OCI-M2 (cell line): ENCODE measurements around the gene ECEL1.
"Not testable (repeated sequence)": the region's sequence is repeated elsewhere in the genome, so short reads cannot be mapped to it uniquely, and the experiment has no call there.

Experiments used
- DNase-seq: peaks from one replicate; lab custom pipeline; 2025; ENCODE audit not compliant: unreplicated experiment; lab: John Stamatoyannopoulos, UW

Gene ECEL1

DNA sequence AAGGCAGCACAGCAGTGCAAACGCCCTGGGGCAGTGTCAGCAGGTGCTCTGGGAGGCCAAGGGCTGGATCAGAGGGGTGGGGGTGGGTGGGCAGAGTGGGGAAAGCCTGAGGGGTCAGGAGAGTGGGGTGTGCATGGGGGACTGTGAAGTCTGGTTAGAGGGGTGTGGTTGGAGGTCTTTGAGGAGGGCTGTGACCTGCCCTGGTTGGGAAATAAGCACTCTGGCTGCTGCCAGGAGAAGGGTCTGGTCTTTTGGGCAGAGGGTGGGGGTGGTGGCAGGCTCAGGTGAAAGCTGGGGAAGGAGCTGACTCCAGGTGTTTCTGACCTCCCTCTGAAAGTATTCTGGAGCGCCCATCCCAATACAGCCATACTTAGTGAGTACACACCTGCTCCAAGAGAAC lies 27.5 kb downstream of the ECEL1 start:
- no peak for DNase-seq

DNA sequence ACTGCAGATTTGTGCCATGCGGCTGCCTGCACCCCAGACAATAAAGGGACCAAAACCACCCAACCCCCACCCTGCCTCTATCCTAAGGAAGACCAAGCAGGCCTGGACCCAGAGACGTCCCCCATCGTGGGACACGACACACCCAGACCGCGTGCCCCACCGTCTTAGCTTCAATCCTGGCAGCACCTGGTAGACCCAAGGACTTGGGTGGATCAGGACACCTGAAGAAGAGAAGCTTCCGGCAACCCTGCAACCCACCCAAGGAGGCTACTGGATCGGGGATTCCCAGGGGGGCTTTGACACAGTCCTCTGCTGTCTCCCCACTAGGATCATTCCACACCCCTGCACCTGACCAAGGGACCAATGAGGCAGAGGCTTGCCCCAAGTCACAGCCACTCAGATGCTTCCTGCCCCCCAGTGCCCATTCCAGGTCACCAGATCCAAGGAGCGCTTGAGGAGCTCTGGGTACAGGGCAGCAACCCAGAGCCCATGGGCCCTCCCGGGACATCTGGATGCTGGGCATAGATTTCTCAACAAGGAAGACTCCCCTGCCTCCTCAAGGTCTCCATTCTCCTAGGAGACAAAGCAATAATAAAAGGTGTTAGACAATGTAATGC lies 28.1 kb downstream of the ECEL1 start:
- no peak for DNase-seq

DNA sequence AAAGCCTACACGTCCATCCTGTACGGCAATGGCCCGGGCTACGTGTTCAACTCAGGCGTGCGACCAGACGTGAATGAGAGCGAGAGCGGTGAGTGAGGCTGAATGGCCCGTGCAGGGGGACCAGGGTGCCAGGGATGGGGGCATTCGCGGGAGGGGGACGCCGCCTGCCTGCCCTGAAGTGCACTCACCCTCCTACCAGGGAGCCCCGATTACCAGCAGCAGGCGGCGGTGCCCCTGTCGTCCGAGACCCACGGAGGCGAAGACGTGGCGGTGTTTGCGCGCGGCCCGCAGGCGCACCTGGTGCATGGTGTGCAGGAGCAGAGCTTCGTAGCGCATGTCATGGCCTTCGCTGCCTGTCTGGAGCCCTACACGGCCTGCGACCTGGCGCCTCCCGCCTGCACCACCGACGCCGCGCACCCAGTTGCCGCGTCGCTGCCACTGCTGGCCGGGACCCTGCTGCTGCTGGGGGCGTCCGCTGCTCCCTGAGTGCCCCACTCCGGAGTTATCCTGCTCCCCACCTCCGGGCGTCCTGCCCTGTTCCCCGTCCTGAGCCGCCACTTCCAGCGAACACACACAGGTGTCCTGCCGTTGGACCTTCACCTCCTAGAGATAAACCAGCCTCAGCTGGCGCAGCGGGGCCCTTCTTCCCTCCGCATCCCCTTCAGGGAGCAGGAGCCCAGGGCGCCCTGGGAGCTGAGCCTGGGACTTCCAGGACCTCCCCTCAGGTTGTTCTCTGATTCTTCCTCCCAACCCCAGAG lies 28.8 kb downstream of the ECEL1 start:
- no peak for DNase-seq

DNA sequence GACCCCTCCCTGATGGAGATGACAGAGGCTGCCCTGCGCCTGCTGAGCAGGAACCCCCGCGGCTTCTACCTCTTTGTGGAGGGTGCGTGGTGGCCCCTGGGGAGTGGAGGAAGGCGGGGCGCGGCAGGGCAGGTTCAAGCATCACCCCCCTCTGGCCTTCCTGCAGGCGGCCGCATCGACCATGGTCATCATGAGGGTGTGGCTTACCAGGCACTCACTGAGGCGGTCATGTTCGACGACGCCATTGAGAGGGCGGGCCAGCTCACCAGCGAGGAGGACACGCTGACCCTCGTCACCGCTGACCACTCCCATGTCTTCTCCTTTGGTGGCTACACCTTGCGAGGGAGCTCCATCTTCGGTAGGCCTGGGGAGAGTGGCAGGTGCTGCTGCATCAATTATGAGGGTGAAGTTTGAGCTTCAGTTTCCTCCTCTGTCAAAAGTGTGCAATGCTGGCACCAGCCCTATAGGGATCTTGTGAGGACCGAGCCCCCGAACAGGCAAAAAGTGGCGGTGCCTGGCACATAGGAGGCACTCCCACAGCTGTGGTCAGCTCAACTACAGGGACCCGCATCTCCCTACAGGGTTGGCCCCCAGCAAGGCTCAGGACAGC lies 29.5 kb downstream of the ECEL1 start:
- no peak for DNase-seq

DNA sequence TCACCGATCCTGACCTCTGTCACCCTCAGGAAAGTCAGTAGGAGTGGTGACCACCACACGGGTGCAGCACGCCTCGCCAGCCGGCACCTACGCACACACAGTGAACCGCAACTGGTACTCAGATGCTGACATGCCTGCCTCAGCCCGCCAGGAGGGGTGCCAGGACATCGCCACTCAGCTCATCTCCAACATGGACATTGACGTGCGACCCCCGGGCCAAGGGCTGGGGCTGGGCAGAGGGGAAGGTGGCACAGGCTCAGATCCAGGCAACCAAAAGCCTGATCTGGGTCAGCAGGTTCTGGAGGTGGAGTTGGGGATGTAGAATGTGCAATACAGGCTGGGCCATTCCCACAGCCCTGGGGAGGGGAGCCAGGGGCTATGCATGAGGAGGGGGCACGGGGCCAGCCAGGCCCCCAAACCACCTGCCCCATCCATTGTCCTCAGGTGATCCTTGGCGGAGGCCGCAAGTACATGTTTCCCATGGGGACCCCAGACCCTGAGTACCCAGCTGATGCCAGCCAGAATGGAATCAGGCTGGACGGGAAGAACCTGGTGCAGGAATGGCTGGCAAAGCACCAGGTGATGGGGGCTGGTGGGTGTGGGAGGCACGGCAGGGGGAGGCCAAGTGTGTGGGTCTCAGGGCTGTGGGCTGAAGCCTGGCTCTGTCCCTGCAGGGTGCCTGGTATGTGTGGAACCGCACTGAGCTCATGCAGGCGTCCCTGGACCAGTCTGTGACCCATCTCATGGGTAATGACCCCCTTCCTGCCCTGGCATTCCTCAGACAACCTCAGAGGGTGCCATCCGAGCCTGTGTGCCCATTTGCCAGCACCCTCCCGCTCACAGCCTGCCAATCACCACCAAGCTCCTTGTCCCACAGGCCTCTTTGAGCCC lies 30.3 kb downstream of the ECEL1 start:
- DNase-seq, result no peak

- DNase-seq, result no peak
Measured at GRCh38 chr2:232456296-232457120, 31.1 kb downstream of the ECEL1 start.

- no peak for DNase-seq
Measured at GRCh38 chr2:232455426-232456255, 32.0 kb downstream of the ECEL1 start, which contains the start of gene ALPI. Gene ALPI, plus strand, starts transcription at chr2:232456153. Its CDS starts 47 bp downstream, at chr2:232456200.

GRCh38 chr2:232454630-232455029 lies 33.0 kb downstream of the ECEL1 start:
- no peak for DNase-seq

DNA sequence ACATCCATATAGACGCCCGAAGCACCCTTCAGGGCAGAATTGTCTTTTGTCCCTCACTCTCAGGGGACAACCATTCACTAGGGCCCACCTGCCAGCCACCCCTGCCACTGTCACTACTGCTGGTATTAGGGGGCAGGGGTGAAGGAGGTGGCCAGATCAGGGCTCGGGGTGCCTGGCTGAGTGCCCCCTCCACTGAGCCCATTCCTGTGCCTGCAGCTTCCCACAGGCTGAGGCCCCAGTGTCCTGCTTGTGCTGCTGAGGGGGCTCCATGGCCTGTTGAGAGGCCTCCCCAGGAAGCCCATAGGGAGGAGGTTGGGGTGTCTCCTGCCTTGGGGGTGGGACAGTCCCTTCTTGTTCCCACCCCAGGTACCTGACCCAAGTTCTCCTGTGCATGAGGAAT lies 36.0 kb downstream of the ECEL1 start:
- not testable (repeated sequence) for DNase-seq

DNA sequence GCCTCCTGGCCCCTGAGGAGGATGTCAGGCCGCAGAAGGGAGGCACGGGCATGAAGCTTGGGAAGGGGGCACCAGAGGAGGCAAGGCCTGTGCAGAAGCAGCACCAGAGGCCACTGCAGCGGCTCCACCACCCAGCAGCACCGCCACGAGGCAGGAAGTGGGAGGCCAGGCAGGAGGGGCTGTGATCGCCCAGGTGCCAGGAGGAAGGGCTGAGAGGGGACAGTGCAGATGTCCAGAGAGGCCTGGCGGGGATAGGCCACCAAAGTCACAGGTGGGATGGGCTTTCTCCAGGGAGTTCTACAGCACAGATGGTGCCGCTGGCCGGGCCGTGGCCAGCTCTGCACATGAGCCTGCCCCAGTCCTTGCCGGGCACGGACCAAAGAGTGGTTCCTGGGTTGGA lies 37.7 kb downstream of the ECEL1 start:
- no peak for DNase-seq

DNA sequence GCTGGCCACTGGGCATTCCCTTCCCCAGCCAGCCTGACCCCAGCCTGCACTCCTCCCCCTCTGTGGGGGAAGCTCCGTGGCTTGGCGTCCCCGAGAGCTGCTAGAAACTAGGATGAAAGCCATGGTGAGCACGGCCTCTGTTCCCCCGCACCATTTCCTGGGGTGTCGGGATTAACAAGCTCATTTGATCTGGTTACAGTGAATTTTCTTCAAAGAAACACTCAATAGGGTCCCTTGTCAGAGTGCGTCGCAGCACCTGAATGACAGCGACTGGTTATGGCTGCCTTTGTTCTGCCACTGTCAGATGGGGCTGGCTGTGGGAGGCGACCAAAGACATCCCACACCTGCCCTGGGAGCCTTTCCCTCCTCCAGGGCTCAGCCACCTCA lies 39.3 kb downstream of the ECEL1 start:
- no peak for DNase-seq

- DNase-seq, result no peak
Measured at GRCh38 chr2:232447638-232448303, 39.9 kb downstream of the ECEL1 start.

- no peak for DNase-seq
Measured at GRCh38 chr2:232447091-232447620, 40.5 kb downstream of the ECEL1 start.

- DNase-seq, result not testable (repeated sequence)
Measured at GRCh38 chr2:232446266-232446777, 41.3 kb downstream of the ECEL1 start.

DNA sequence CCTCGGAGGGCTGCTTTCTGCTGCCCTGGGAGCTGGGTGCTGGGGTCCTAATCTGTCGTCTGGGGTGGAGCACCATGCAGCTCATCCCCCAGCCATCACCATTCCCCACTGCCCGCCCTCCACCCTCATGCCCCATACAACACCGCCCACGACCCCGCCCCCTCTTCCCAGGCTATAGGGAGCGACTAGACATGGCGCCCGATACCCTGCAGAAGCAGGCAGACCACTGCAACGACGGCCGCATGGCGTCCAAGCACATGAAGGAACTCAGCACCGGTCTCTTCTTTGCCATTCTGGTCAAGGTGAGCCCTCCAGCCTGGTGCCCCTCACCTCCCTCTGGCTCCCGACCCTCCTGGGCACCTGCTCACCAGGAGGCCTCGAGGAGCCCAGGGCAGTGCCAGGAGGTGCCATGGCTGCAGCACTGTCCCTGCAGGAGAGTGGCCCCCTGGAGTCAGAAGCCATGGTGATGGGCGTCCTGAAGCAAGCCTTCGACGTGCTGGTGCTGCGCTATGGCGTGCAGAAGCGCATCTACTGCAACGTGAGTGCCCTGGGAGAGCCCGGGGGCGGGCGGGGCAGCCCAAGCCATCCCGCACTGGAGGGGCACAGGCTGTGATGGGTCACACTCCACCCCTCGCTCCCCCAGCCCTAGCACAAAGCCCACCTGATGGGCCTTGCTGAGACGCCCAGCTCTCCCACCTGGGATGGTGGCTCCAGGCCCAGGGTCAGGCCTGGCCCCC lies 42.3 kb downstream of the ECEL1 start:
- DNase-seq, result not testable (repeated sequence)

DNA sequence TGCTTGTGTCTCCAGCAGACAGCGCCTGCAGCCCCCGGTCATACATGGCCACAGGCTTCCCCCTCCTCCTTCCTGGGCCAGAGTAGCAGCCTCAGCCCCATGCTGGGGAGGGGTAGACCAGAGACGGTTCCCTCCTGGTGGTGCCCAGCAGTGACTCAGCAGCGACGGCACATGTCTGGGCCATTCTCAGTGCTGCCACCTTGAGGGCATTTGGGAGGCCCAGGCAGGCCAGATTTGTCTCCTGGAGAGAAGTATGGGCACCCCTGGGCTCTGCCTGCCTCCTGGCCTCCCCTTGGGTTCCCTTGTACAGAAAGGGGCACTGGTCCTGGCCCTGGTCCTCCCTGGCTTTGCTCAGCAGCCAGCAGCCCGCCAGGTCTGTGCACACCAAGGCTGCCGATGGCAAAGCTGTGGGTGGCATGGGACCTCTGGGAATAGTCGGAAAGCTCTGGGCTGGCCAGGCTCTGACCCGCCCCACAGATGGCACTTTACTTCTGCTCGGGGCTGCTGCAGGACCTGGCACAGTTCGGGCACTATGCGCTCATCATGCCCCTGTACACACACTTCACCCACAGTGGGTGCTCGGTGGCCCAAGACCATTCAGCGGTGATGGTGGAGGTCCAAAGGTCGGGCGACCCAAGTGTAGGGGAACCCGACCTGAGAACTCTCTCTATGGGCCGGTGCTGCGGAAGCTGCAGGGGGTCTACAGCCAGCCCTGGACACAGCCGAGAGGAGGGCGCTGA lies 43.1 kb downstream of the ECEL1 start:
- DNase-seq, result no peak
